DLD1 (cell line): ENCODE measurements around the gene CTBP1.

Experiments used
- in situ Hi-C: cut with HindIII; loops from 2 replicates; pipeline ENCODE4 v1.10.0; 2017; ENCODE audit warnings: low sequenced_read_pairs

Gene CTBP1

DNA sequence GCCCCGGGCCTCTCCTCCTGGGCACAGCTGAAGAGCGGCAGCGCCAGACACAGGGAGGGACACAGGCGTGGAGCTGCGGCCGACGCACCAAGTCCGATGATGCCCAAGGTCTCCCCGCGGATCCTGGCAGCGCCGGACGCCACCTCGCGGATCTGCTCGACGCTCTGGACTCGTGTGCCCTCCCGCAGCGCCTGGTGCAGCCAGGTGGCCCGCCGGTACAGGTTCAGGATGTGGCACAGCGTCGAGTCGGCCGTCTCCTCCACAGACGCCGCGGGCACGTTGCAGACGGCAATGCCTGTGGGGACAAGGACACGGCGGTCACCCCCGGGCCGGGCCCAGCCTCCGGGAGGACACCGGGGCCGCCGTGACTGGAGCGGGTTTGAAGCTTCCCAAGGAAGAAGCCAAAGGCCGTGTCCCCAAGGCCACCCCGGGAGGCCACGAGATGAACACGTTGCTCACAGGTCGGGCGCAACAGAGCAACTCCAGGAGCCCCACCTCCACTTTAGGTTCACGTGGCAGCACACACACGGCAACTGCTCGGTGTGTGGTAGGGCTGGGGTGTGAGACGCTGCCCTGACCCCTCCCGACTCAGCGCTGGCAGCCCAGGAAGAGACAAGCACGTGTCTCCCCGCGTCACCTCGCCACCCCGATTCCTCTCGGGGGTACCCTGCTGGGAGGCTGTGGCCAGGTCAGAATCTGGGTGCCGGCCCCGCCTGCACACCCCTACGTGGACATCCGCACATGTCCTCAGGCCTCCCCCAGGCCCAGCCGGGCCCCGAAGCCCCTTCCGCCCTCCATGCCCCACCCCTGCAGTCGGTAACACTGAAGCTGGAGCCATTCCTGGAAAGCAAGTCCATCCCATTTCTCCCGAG lies 23.4 kb downstream of the CTBP1 start:
- in situ Hi-C loops: no loop called here

DNA sequence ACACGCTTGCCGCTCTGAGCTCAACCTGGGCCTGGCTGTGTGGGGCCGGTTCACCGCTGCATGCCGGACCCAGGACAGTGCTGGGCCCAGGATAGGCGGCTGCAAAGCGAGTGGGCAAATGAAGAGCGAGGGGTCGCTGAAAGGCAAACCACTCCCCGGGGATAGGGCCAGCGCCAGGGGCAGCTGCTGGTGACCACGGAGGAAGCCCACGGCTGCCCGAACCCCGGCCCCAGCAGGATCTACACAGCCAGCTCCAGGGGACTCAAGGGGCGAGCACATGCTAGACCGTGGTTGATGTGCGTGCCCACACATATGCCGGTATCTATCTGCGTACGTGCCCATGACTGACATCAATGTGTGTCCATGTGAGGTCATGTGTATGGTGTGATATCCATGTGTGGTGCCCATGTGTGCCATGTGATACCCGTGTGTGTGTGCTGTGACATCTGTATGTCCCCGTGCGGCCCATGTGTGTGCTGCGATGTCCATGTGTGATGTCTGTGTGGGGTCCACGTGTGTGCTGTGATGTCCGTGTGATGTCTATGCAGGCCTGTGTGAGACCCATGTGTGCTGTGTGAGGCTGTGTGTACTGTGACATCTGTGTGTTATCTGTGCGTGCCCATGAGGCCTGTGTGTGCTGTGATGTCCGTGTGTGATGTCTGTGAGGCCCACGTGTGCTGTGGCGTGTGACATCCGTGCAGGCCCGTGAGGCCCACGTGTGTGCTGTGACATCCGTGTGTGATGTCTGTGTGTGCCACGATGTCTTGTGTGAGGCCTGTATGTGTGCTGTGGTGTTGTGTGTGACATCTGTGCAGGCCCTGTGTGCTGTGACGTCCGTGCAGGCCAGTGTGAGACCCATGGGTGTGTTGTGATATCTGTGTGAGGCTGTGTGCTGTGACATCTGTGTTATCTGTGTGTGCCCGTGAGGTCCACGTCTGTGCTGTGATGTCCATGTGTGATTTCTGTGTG lies 24.8 kb downstream of the CTBP1 start:
- in situ Hi-C loops: no loop called here

DNA sequence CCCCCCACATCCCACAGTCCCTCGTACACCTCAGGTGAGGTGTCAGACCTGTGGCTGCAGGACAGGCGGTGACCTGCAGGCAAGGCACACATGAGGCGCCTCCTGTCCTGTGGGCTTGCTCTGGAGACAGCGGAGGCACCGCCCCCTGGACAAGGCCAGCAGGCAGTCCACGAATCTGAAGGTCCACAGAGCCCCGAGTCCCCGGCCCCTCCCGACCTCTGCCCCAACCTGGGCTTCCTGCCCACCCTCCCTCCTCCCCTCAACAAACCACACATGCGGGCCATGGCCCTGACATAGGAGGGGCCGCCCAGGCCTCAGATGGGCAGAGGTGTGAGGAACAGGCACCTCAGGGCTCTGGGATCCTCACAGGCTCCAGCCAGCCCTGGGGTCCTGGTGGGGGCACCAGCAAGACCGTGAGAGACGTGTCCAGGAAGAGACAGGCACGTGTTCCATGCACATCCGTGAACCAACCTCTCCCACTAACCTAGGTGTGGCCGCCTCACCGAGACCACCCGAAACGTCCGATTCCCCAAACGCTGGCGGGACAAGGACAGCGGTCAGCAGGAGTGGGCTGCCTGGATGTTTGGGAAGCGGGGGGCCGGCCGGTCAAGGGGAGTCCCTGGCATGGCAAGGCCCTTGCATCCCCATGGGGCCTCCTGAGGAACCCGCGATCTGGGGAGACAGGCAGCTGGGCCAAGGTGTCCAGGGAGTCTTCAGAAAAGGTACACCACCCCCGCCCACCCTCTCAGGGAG lies 25.8 kb downstream of the CTBP1 start:
- in situ Hi-C loops: no loop called here

- in situ Hi-C loops: no loop called here
Measured at GRCh38 chr4:1222036-1222789, 26.7 kb downstream of the CTBP1 start.

DNA sequence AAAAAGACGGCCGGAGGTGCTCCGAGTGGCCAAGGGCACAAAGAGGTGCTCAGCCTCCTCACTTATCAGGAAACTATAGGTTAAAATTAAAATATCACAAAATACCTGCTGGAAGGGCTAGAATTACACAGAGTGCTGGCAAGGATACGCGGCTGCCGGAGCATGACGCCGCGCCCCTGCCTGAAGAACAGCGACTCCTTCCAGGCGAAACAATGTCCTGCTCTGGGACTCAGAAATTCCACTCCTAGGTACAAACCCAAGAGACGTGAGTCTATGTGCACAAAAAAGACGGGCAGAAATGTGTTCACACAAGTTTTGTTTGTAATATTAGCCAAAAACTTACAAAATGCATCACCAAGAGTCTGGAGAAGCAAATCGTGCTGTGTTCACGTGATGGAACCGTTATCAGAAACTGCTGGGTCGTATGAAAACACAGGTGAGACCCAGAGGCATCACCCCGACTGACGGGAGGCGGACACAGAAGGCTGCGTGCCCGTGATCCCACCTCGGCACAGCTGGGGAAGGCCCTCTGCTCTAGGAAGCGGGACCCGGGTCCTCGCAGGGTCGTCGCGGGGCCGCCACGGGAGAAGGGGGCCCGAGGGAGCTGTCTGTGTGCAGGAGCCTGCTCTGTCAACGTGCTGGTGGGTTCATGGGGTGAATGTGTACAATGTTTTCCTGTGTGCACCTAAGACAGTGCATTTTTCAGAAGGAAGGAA lies 27.6 kb downstream of the CTBP1 start:
- in situ Hi-C loops: no loop called here

DNA sequence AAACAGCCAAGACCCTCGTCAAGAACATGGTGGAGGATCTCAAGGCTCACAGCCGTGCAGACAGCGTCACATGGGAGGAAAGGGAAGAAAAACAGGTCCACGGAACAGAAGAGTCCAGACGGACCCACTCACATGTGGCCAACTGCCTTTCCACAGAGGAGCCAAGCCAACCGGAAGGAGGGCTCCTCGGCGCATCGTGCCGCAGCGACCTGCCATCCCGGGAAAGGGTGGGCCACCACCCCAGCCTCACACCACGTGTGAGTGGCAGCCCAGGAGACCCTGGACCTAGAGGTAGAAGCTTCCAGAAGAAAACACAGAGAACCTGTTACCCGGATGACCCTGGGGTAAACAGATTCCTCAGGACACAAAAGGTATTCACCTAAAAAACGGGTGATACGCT lies 28.4 kb downstream of the CTBP1 start:
- in situ Hi-C loops: no loop called here

DNA sequence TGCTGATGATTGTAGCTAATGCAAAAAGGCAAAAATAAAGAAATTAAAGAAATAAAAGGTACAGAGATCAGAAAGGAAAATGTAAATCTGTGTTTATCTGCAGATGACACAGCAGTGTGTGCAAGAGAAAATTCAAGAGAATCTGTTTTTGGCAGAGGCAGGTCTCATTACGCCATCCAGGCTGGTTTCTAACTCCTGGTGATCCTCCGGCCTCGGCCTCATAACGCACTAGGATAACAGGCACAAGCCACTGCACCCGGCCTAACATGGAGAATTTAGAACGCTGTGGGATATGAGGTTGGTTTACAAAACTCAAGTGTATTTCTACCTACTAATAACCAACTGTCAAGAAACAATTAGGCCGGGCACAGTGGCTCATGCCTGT lies 29.4 kb downstream of the CTBP1 start:
- in situ Hi-C loops: no loop called here

- in situ Hi-C loops: no loop called here
Measured at GRCh38 chr4:1218634-1219565, 30.0 kb downstream of the CTBP1 start.

GRCh38 chr4:1217366-1217765 lies 31.6 kb downstream of the CTBP1 start:
- in situ Hi-C loops: no loop called here

- in situ Hi-C loops: no loop called here
Measured at GRCh38 chr4:1216869-1217294, 32.0 kb downstream of the CTBP1 start.

DNA sequence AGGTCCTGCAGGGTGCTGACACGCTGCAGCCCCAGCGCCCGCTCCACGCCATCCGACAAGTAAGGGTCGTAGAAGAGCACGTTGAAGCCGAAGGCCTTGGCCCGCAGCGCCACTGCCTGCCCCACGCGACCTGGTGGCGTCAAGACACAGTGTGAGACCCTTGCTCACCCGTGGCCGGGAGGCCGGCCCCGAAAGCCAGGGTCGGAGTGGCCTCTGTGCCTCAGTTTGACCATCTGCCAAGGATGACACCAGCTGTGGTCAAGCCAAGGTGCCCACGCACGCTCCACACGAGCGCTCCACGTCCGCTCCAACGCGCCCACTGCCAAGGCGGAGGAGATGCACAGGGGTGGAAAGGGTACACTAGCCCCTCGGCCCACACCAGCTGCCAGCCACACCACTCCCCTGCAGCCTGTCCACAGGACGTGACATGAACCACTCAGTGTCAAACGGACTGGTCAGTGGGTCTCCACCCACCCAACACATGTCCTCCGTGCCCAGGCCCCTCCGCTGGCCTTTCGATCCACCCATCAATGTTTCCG lies 32.8 kb downstream of the CTBP1 start:
- in situ Hi-C loops: no loop called here

DNA sequence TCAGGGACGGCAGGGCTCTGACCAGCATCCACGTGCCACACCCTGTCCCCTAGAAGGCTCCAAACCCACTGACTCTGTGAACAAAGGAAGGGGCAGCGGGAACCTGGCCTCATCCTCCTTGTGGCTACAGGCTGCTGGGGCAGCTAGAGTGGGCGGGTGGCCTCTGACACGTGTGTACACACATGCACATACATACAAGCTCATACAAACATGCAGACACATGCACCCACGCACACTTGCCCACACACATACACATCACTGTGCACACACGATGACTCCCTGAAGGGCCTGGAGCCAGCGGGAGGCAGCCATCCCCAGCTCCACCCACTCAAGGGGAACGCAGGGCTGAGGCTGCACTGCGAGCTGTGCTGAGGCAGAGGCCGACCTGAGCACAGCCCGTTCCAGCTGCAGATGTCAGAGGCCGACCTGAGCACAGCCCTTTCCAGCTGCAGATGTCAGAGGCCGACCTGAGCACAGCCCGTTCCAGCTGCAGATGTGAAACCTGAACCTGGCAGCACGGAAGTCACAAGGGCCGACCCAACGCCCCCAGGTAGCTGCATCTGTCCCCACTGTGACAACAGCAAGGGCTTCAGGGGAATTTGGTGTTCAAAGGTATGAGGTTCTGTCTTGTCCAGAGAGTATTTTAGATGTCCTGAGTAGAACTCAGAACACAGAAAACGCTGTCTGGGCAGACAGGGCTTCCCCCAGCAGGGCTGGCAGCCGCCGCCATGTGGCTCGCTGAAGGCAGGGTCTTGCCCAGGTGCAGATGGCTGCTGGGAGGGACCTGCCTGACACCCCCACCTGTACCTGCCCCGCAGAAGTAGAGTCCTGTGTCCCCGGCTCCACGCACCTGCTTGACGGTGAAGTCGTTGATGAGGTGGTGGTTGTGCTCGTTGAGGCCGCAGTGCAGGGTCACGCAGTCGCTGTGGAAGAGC lies 33.5 kb downstream of the CTBP1 start:
- in situ Hi-C loops: no loop called here

GRCh38 chr4:1214101-1215095 lies 34.5 kb downstream of the CTBP1 start:
- in situ Hi-C loops: no loop called here

DNA sequence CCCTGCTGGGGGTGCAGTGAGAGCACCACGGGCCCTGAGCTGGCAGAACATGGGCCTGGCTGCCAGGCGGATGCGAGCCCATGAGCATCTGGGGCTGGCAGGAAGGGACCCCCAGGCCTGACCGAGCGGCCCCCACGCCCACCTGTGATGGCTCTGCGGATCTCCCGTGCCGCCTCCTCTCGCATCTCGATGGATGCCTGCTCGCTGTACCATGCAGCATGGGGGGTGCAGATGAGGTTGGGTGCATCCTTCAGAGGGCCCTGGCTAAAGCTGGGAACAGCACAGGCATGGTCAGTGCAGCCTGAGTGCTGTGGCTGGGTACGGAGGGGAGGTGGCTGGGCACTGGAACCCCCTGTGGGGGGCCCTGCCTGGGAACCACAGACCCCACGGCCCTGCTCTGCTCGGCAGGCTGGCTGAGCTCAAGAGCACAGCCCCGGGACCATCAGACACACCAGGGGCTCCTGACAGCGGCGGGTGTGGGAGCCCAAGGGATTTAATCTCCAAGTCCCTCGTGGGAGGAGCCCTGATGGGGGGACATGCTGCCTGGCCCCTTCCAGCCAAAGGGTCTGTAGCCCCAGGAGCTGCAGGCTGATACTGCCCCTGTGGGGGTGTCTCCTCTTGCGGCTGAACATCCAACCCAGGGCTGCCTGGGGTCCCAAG lies 35.5 kb downstream of the CTBP1 start:
- in situ Hi-C loops: no loop called here

DNA sequence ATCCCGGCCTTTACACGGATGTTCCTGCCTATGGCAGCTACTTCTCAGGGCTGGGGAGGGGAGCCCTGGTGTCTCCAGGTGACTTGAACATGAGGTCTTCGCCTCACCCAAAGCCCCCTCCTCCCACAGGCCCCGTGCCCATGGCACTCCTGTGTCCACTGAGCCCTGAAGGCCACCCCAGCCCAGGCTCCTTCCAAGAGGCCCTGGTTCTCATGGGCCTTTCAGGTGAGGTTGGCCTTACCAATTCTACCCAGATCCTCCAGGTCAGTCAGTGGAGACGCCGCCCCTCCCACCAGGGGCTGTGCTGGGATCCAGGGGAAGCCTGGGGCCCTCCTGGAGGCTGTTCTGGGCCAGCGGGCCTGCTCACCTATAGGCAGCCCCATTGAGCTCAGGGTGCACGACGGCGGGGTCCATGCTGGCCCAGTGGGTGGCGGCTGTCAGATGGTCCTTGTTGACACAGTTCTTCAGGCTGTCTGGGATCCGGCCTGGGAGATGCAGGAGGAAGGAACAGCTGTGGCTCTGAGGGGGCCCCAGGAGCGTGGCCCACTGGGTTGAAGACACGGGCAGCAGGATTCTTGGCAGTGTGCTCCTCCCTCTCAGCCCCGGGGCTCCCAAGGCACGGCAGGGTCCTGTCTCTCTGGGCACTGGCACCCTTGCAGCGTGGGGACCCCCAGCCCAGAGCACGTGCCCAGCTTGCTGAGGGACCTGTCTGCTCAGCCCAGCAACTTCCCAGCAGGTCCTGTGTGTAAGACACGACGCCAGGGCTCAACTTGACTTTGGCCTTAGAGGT lies 36.2 kb downstream of the CTBP1 start:
- in situ Hi-C loops: no loop called here
